ENCODE data around the gene EPS8L3.

EPS8L3 gene

GRCh38 chr1:109793486-109794318 lies 30.0 kb upstream of the EPS8L3 start:
- peak; percentile 83 to 84 for DNase-seq (ENCODE audit: low read depth in 2 of 2)

- DNase-seq (ENCODE audit: low read depth in 2 of 2), result no peak
Measured at GRCh38 chr1:109793089-109793485, 29.4 kb upstream of the EPS8L3 start.

GRCh38 chr1:109792056-109792831 lies 28.5 kb upstream of the EPS8L3 start:
- peak; percentile 91 to 93 for DNase-seq (ENCODE audit: low read depth in 2 of 2)

DNA sequence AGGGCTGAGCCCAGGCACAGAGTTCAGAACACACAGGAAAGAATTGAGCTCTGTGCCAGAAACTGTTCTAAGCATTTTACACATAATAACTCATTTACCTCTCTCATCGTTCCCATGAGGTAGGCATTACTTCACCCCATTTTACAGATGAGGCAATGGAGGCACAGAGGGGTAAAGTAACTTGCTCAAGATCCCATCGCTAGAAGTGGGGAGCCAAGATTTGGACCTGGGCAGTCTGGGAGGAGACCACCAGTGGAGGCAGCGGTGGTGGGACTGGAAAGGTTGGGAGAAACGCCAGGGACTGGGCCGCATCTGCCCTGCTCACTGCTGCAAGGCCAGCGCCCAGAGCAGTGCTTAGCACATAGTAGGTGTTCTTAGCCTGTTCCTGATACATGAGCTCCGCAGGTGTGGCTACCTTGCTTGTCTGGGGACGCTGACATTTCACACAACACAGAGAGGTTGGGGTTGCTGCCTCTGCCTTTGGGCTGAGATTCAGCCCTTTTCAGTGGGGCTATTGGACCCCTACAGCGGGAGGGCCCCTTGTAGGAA lies 27.8 kb upstream of the EPS8L3 start:
- DNase-seq (ENCODE audit: low read depth in 2 of 2), result no peak

DNA sequence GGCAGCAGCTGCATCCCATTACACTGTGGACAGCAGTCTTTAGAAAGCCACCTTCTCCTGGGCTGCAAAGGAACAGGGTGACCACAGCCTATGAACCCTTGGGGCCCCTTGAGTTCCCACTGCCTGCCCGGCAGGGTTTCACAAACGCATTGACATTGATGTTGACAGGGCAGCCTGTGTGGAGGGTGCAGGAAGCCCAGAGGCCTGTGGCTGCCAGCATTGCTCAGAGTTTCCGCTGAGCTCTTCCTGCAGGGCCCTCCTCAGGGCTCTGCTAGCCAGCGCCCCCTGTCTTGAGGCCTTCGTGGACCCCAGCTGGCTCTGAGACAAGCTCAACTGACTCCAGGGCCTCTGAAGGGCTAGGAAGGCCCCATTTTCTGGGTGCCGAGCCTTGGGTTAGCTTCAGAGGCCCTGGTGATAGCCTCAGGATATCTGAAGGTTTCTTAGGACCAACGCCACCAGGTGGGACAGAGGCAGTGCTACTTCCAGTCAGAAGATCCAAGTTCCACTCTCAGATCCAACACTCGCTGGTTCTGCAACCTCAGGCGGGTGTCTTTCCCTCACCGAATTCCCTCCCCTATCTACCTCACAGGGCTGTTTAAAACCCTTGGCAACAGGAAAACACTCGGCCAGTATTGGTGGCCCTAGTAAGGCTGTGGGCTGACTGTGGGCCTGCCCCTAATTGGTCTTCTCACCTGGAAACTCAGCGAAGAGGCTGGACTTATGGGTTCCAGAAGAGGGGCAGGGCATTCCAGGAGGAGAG lies 27.2 kb upstream of the EPS8L3 start:
- no peak for DNase-seq (ENCODE audit: low read depth in 2 of 2)

DNA sequence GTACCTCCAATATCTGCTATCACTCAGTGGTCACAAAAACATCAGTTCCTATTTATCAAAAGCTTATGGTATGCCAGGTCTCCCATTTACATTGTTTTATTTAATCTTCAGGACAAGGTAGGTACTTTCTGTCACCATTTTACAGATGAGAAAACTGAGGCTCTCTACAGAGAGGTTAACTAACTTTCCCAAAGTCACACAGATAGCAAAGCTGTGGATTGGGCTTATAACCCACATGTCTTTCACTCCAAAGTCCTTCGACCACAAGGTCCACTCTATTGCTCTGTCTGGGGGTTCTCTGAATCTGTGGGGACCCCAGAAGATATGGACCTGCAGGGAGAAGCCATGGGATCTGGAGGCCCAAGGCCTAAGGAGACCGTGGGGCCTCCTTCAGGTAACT lies 26.6 kb upstream of the EPS8L3 start:
- DNase-seq (ENCODE audit: low read depth in 2 of 2), result no peak

GRCh38 chr1:109789551-109790180 lies 25.9 kb upstream of the EPS8L3 start:
- DNase-seq (ENCODE audit: low read depth in 2 of 2), result no peak

GRCh38 chr1:109788695-109789521 lies 25.2 kb upstream of the EPS8L3 start:
- no peak for DNase-seq (ENCODE audit: low read depth in 2 of 2)

DNA sequence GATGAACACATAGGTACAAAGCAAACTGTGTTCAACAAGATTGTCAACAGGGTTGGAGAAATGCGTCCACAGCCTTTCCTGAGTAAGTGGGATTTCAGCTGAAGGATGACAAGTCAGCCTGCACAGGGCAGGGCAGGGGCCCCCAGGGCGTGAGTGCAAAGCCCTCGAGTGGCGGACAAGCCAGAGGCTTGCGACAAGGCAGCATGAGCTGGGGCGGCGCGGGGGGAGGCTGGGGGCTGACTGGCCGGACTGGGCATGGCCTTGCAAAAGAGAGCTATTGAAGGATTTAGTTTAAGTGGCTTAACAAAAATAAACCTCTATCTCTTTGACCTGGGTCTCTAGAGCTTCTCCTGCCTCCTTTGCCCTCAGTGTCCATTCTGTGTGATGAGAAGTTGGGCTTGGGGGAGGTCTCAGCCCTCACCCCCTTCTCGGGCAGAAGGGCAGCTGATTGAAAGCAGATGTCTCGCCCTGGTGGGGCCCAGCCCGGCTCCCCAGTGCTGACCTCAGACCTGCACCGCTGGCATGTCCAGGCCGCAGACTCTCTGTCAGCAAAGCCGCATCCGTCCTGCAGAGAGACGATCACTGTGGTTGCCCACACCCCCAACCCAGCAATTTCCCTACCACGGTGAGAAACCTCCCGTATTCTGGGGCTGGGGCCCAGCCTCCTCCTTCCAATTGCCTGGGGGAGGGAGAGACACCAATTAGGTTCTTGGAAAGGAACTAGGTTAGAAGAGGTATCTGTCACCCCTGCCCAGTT lies 24.3 kb upstream of the EPS8L3 start:
- no peak for DNase-seq (ENCODE audit: low read depth in 2 of 2)

GRCh38 chr1:109787211-109787844 lies 23.6 kb upstream of the EPS8L3 start:
- no peak for DNase-seq (ENCODE audit: low read depth in 2 of 2)

DNA sequence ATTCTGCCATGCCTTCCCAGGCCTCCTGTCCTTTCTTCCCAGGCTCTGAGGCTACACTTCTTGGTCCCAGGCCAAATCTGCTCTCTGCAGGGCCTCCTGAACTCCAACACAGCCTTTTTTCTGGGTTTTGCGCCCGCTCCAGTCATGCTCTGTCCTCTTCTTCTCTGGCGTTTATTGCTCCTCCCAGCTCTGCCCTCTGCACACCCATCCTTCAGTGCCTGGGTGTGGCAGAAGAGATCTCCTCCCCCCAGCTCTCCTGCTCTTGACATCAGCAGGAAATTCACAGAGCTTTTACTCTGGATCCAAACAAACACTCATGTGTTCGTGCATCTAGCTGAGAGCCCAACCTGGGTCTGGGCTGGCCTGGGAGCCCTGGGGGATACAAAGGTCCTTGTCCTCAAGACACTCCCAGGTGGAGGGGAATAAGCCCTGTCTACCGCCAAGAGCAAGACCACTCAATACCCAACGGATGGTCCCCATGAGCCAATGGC lies 22.9 kb upstream of the EPS8L3 start:
- no peak for DNase-seq (ENCODE audit: low read depth in 2 of 2)

- no peak for DNase-seq (ENCODE audit: low read depth in 2 of 2)
Measured at GRCh38 chr1:109786112-109786480, 22.4 kb upstream of the EPS8L3 start.

DNA sequence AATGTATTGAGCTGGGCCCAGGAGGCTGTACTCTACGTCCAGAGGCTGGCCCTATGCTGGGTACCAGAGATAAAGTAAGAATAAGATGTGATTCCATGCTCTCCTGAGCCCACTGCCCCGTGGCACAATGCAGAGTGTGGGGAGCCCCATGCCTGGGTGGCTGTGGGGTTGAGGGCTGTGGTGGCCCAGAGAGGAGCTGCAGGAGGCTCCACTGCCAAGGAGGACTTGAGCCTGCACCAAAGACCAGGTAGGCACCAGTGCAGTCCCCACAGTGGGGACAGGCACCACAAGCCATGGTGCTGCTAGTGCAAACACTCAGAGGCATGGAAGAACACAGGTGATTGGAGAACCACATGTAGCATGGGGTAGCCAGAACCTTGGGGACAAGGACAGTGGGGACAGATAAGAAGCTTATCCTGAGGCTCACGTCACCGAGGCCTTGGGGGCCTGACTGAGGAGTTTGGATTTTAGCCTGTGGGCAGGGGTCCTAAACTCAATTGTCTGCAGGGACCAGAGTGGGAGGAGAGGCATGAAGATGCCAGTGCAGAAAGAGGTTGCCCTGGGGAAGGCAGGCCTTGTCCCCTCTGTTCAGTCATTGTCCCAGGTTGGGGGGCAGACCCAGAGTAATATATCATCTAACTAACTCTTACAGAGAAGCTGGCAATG lies 21.9 kb upstream of the EPS8L3 start:
- DNase-seq (ENCODE audit: low read depth in 2 of 2), result no peak

- no peak for DNase-seq (ENCODE audit: low read depth in 2 of 2)
Measured at GRCh38 chr1:109784551-109785252, 21.0 kb upstream of the EPS8L3 start.

- DNase-seq (ENCODE audit: low read depth in 2 of 2), result no peak
Measured at GRCh38 chr1:109783436-109783835, 19.7 kb upstream of the EPS8L3 start.

DNA sequence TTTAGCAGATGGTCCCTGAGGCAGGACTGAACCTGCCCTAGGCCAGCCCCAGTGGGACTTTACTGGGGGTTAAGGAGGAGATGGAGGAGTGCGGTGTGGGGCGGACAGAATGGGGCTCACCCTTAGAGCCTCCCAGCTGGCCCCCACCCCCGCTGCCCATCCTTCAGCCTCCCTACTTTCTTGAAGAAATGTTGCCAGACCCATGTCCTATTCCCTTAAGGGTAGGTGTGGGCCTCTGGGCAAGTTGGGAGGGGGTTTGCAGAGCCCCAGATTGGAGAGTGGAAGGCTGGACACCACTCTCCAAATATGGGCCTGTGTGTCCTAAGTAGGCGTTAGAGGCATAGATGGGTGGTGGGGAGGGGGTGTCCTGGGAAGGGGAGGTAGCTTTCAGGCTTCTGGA lies 19.2 kb upstream of the EPS8L3 start:
- no peak for DNase-seq (ENCODE audit: low read depth in 2 of 2)

DNA sequence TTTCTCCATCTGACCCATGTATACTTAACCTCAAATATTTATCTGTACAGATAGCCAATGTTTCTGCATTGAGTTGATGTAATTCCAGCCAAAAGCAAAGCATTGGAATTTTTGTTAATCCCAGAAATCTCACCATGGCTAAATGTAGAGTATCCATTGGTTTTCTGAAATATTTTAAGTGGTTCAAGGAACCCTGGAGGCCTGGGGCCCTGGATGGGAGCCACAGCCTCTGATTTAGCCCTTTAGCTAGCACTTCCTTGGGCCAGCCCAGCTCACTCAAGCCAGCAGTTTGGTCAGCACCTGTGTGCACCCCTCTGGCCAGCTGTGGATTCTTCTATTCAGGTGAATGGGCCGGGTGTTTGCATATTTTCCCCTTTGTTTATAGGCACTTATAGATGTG lies 18.8 kb upstream of the EPS8L3 start:
- peak in 1 of 2 experiments; percentile 44 for DNase-seq (ENCODE audit: low read depth in 2 of 2)

DNA sequence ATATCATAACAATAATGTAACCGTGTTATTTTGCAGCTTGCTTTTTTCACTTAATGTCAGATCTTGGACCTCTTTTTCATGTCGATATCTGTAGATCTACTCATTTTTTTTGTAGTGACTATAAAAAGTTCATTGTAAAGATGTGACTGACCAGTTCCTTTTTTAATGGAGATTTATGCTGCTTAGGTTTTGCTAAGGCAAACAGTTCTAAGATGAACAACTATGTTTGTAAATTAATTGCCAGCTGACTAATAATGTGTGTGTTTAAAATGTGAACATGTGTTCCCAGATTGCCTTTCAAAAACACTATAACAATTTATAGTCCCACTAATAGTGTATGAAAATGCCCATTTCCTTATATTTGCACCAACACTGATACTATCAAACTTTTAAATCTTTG lies 18.1 kb upstream of the EPS8L3 start:
- DNase-seq (ENCODE audit: low read depth in 2 of 2), result no peak

All from fibroblast of skin of left quadriceps (primary cell).